Measurements from ENCODE around the gene TRPT1. TPM values are rescaled to one million over a fixed set of nuclear protein-coding genes. Genes with fewer than 3 reads are reported as not detected.

Gene TRPT1
- polyA plus RNA-seq, 3 donors from 2014 or later = 42.2 to 51.0 (median 43.8) TPM

DNA sequence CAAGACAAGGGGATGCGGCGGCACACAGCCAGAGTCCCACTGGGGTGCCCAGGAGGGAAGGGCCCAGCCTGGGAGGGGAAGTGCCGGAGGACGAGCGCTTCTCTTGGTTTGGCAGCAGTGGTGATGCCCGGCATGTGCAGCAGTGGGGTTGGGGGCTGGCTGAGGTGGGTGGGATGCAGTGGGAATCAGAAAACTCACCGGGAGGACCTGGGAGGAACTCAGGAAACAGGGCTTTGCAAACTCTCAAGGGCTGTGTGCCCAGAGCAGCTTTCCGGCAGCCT is 16.5 kb downstream of the TRPT1 start:
- no peaks in the 10 kb centered on the region for H3K9me3 Mint-ChIP-seq
- peaks cover 11 to 14% (median 11%) of the 10 kb centered on the region in 3 donors for H3K36me3 Mint-ChIP-seq
- peak overlapping the region; percentile 20 to 96 (median 60) for H3K27ac Mint-ChIP-seq
- peaks cover 4 to 8% (median 6%) of the 10 kb centered on the region in 3 donors for H3K27me3 Mint-ChIP-seq (ENCODE audit: low read depth in 3 of 3)
- H3K4me1 Mint-ChIP-seq = peaks cover 39 to 41% of the 10 kb centered on the region in 2 donors
- DNase-seq = no peak
- peak overlapping the region in 3 of 5 donors; percentile 41 to 47 (median 44) for H3K4me3 Mint-ChIP-seq

DNA sequence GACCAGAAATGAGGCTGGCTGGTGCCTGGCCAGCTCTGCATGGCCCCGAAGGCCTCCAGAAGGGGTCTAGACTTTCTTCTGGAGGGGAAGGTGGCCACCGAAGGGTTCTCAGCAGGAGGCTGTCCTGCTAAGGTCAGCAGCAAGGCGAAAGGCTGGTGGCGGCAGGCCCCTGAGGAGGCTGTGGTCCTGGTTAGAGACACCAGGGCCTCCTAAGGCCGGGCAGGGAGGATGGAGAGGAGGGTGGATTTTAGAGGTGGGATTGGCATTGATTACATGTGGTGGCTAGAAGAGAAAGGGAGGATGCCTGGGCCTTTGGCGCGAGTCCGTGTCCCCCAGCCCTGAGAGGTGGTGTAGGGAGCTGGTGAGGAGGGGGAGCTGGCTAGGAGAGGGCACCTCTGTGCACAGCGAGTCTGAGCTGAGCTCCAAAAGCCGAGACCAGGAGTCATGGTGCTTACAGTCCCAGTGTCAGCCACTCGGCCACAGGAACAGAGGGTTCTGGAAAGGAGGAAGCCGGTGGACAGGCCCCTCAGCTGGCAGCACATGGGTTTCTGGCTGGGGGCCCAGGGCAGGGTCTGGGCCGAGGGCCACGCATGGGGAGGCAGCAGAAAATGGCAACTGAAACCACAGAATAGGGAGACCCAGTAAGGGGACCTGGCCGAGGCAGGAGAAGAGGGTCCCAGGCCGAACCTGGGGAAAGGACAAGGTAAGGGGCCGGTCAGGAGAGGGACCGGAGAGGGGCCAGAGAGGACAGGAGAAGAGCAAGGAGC is 17.0 kb downstream of the TRPT1 start:
- Mint-ChIP-seq H3K4me1 (peaks cover 44 to 45% of the 10 kb centered on the region in 2 donors), H3K4me3 (peak overlapping the region; percentile 31 to 91 (median 54)), H3K27me3 (ENCODE audit: low read depth in 3 of 3) (peaks cover 5 to 10% (median 6%) of the 10 kb centered on the region in 3 donors), H3K27ac (peak overlapping the region; percentile 79 to 96 (median 95)), H3K36me3 (peaks cover 14 to 19% (median 15%) of the 10 kb centered on the region in 3 donors), H3K9me3 (no peaks in the 10 kb centered on the region)
- DNase-seq = no peak

DNA sequence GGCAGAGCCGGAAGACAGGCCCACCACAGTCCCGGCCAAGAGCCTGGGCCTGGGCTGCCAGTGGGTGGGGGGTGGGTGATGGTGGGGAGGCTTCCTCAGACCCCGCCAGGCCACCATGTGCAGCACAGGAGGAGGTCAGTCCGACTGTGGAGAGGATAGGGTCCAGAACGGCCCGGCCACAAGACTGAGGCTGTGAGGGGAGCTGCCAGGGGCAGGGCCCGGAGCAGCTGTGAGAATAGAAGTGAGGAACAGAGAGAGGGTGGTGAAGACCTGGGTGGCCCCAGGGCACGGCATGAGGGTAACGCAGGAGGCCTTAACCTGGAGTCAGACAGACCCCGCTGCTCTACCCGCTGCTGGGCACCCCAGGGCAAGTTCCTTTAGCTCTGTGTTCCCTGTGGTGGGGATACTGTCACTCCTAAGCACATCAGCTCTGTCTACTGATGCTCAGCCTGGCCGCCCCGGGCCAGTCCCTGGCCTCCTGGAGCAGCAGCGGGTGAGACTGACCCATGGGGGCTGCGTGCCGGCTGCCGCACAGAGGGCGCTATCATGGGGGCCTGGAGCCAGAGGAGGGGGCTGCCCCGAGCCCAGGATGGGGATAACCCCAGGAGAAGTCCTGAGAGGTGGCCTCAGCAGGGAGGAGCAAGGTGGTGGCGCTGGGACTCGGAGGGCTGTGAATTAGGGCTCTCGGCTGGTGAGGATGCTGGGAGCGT is 17.7 kb downstream of the TRPT1 start:
- no peak for DNase-seq
- Mint-ChIP-seq H3K27me3 (ENCODE audit: low read depth in 3 of 3) (peaks cover 5 to 11% (median 6%) of the 10 kb centered on the region in 3 donors), H3K4me1 (peaks cover 43 to 45% of the 10 kb centered on the region in 2 donors), H3K36me3 (peaks cover 14 to 24% (median 19%) of the 10 kb centered on the region in 3 donors), H3K4me3 (peak overlapping the region; percentile 90 to 95 (median 91)), H3K27ac (peak overlapping the region; percentile 91 to 96 (median 95)), H3K9me3 (no peaks in the 10 kb centered on the region)

DNA sequence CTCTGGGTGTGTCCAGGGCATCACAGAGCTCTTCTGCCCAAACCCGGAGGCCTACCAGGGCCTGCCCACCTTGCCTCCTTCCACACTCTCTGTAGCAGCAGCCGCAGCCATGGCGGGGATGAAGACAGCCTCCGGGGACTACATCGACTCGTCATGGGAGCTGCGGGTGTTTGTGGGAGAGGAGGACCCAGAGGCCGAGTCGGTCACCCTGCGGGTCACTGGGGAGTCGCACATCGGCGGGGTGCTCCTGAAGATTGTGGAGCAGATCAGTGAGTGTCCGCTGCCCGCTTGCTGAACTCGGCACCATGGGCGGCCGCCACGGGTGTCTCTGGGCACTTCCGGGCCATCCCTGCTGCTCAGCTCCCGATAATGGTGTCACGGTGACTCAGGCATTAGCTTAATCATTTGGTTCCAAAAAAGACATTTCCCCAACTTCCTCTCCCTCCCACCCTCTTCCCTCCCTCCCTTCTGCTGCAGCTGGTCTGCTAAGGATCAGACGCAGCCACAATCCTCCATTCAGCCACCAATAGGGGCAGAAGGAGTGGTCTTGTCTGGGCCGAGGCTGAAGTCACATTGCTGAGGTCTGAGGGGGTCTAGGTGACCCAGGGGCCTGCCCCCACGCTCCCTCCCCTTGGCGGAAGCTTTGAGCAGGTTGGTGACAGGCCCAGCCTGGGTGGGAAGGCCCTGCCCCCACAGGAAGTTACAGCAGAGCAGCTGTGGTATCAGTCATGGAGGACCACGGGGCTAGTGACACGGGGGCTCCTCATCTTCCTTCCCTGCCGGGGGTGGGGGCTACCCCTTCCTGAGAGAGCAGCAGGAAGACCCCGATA is 18.5 kb downstream of the TRPT1 start:
- Mint-ChIP-seq H3K36me3 (peaks cover 18 to 25% (median 21%) of the 10 kb centered on the region in 3 donors), H3K4me3 (peak overlapping the region; percentile 90 to 95 (median 91)), H3K27ac (peak overlapping the region; percentile 91 to 96 (median 95)), H3K27me3 (ENCODE audit: low read depth in 3 of 3) (peaks cover 5 to 11% (median 6%) of the 10 kb centered on the region in 3 donors), H3K4me1 (peaks cover 39 to 45% of the 10 kb centered on the region in 2 donors), H3K9me3 (no peaks in the 10 kb centered on the region)
- peak; percentile 78 to 80 (median 79) for DNase-seq

DNA sequence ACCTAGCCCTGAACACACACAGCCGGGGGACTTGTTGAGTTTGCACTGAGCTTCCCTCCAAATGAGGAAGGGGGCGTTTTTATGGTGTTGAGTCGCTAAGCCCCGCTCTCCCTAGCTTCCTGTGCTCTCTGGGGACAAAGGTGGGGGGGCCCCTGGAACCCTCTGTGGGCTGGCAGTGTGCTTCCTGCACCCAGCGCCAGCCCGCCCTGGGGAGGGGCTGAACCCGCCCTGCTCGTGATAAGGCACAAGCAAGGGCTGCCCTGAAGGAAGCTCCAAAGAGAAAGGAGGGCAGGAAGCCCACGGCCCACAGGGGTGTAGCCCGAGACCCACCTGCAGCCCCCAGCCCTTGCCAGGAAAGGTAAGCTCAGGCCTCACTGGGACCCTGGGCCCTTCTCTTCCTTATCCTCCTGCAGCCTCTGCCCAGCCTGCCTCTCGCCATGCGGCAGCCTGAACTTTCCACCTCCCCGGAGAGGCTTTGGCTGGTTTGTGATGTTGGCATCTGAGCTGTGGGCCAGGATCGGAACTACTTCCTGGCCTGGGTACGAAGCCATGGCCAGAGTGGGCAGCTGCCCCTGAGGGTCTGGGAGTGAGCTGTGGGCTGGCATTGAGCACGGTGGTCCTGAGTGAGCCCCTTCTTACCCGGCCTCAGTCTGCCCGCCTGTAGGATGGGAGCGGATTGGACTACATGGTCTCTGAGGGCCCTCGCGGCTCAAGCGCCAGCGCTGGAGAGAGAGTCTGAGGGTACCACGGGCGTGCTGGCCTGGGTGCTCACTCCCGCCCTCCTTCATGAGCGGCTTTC is 19.3 kb downstream of the TRPT1 start, which contains the start of gene FERMT3:
Gene FERMT3 (plus strand): TSS at position 265 of the 799 bp plus-strand sequence. CDS start 644 bp downstream, outside the sequence.
- DNase-seq = peak; percentile 63 to 68 (median 66)
- H3K27ac Mint-ChIP-seq = peak within 1 kb of the TSS; percentile 91 to 96 (median 95)
- peaks cover 15 to 27% (median 17%) of the 10 kb centered on the region in 3 donors for H3K36me3 Mint-ChIP-seq
- H3K9me3 Mint-ChIP-seq = no peaks in the 10 kb centered on the region
- peaks cover 32 to 45% of the 10 kb centered on the region in 2 donors for H3K4me1 Mint-ChIP-seq
- H3K27me3 Mint-ChIP-seq (ENCODE audit: low read depth in 3 of 3) = peaks cover 5 to 11% (median 6%) of the 10 kb centered on the region in 3 donors
- peak within 1 kb of the TSS; percentile 90 to 95 (median 91) for H3K4me3 Mint-ChIP-seq

DNA sequence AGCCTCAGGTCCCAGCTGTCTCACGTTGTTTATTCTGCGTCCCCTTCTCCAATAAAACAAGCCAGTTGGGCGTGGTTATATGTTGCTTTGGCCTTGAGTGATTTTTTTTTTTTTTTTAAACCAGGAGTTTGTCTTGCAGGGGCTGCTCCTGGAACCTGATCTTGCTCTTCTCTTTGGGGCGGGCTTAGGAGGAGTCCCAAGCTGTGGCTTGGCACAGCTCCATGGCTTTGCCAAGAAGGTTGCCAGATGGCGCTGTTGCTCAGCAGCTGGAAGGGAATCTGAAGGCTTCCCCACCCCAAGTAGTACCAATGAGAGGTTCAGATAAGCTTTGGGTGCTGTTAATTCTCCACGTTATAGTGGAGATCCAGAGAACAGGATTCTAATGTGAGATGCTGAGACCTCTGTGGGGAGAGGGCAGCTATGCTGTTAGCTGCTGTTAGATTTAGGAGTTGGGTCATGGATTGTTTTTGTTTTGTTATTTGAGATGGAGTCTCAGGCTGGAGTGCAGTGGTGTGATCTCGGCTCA is 21.5 kb downstream of the TRPT1 start:
- H3K4me3 Mint-ChIP-seq = peak overlapping the region; percentile 44 to 86 (median 82)
- peak; percentile 71 to 79 (median 74) for DNase-seq
- peaks cover 32 to 40% of the 10 kb centered on the region in 2 donors for H3K4me1 Mint-ChIP-seq
- peak overlapping the region; percentile 83 to 97 (median 91) for H3K27ac Mint-ChIP-seq
- peaks cover 5 to 11% (median 6%) of the 10 kb centered on the region in 3 donors for H3K27me3 Mint-ChIP-seq (ENCODE audit: low read depth in 3 of 3)
- H3K9me3 Mint-ChIP-seq = no peaks in the 10 kb centered on the region
- peaks cover 19 to 41% (median 28%) of the 10 kb centered on the region in 3 donors for H3K36me3 Mint-ChIP-seq

DNA sequence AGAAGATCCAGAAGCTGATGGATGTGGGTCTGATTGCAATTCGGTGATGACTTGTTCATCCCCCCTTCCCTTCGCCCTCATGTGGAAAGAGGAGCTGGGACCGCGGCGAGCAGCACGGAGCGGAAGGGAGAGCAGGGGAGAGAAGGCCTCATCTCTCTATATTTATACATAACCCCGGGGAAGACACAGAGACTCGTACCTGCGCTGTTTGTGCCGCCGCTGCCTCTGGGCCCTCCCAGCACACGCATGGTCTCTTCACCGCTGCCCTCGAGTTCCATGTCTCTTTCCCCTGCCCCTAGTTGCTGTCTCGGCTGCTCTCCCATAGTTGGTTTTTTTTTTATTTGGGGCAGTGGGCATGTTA is 21.9 kb downstream of the TRPT1 start:
- Mint-ChIP-seq H3K36me3 (peaks cover 19 to 41% (median 28%) of the 10 kb centered on the region in 3 donors), H3K27ac (peak overlapping the region in 5 of 6 donors; percentile 40 to 92 (median 84)), H3K9me3 (no peaks in the 10 kb centered on the region), H3K4me3 (no peak overlapping the region), H3K27me3 (ENCODE audit: low read depth in 3 of 3) (peaks cover 3 to 11% (median 6%) of the 10 kb centered on the region in 3 donors), H3K4me1 (peaks cover 30 to 39% of the 10 kb centered on the region in 2 donors)
- DNase-seq = no peak

DNA sequence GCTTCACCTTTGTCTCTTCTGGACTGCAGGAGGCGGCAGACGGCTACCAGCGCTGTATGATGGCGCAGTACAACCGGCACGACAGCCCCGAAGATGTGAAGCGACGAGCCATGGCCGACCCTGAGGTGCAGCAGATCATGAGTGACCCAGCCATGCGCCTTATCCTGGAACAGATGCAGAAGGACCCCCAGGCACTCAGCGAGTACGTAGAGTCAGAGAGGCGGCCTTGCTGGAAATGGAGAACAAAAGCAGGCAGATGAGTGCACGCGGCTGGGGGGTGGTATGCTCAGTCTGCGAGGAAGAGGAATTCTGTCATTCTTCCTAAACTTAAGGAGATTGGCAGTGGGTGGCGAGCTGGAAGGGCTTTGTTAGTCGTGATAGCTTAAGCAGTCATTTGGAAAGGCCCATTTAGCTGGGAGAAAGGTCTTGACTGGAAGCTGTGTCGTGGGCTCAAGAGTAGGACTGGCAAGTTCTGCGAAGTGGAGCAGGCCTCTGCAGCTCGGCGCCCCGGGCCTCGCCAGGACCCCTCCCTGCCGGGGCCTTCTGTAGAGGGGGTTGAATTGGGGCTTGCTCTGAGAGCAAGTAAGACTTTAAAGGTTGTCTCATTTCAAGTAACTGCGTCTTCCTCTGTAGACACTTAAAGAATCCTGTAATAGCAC is 22.4 kb downstream of the TRPT1 start:
- H3K4me1 Mint-ChIP-seq = peaks cover 25 to 34% of the 10 kb centered on the region in 2 donors
- H3K4me3 Mint-ChIP-seq = peak overlapping the region in 1 of 5 donors; percentile 17
- H3K36me3 Mint-ChIP-seq = peaks cover 19 to 41% (median 28%) of the 10 kb centered on the region in 3 donors
- peaks cover 3 to 11% (median 6%) of the 10 kb centered on the region in 3 donors for H3K27me3 Mint-ChIP-seq (ENCODE audit: low read depth in 3 of 3)
- no peak for DNase-seq
- no peaks in the 10 kb centered on the region for H3K9me3 Mint-ChIP-seq
- peak overlapping the region in 4 of 6 donors; percentile 49 to 90 (median 67) for H3K27ac Mint-ChIP-seq

DNA sequence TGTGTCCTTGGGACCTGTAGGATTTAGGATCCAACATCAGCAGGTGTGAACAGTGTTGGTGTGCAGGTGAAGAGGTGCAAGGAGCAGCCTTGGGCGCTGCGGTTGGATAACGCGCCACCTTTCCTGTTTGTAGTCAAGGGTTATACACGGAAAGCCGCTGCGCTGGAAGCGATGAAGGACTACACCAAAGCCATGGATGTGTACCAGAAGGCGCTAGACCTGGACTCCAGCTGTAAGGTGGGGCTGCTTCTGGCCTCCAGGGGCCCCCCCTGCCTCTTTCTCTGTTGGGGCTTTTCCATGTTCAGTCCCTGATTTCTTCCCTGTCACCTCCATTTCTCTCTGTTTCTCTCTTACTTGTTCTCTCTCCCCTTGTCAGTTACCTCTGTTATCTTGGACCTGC is 23.0 kb downstream of the TRPT1 start:
- peaks cover 3 to 11% (median 6%) of the 10 kb centered on the region in 3 donors for H3K27me3 Mint-ChIP-seq (ENCODE audit: low read depth in 3 of 3)
- peaks cover 19 to 41% (median 28%) of the 10 kb centered on the region in 3 donors for H3K36me3 Mint-ChIP-seq
- H3K27ac Mint-ChIP-seq = no peak overlapping the region
- peaks cover 25 to 33% of the 10 kb centered on the region in 2 donors for H3K4me1 Mint-ChIP-seq
- no peak for DNase-seq
- H3K9me3 Mint-ChIP-seq = no peaks in the 10 kb centered on the region
- H3K4me3 Mint-ChIP-seq = no peak overlapping the region

DNA sequence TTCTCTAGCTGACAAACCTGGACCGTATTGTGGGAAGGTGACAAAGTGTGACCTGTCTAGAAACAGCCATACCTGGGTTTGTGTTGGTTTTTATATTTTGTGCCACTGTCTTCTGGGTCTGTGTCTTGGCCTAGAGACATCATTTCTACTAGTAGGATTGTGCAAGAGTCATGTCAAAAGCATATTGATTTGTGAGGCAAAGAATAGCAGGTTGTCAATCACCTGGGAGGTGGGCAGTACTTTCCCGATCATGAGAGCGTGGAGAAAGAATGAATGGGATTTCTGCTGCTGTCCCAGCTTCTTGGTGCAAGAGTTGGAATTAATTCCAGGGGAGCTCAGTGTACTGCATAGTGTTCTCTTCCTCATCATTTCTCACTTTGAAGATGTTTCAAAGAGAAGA is 24.4 kb downstream of the TRPT1 start:
- H3K4me1 Mint-ChIP-seq = peaks cover 26% of the 10 kb centered on the region in 2 donors
- no peak overlapping the region for H3K4me3 Mint-ChIP-seq
- peaks cover 27 to 51% (median 38%) of the 10 kb centered on the region in 3 donors for H3K36me3 Mint-ChIP-seq
- peak overlapping the region in 3 of 6 donors; percentile 1 to 70 (median 34) for H3K27ac Mint-ChIP-seq
- H3K27me3 Mint-ChIP-seq (ENCODE audit: low read depth in 3 of 3) = peaks cover 0 to 6% (median 3%) of the 10 kb centered on the region in 3 donors
- no peaks in the 10 kb centered on the region for H3K9me3 Mint-ChIP-seq
- DNase-seq = no peak

DNA sequence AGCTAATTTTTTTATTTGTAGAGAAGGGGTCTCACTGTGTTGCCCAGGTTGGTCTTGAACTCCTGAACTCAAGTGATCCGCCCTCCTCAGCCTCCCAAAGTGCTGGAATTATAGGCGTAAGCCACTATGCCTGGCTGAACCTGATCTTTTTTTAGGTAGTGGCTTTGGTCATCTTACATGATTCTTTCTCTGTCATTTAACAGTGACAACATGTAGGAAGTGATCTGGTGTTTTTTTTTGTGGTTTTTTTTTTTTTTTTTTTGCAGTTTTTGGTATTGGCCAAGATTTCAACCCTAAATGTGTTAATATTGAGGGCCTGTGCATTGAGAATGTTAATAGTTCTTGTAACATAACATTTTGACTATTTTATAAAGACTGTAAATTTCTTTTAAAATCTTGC is 27.5 kb downstream of the TRPT1 start:
- Mint-ChIP-seq H3K36me3 (peaks cover 29 to 60% (median 48%) of the 10 kb centered on the region in 3 donors), H3K4me3 (no peak overlapping the region), H3K4me1 (peaks cover 5 to 7% of the 10 kb centered on the region in 2 donors), H3K9me3 (no peaks in the 10 kb centered on the region), H3K27ac (peak overlapping the region in 1 of 6 donors; percentile 46), H3K27me3 (ENCODE audit: low read depth in 3 of 3) (no peaks in the 10 kb centered on the region)
- DNase-seq = no peak

DNA sequence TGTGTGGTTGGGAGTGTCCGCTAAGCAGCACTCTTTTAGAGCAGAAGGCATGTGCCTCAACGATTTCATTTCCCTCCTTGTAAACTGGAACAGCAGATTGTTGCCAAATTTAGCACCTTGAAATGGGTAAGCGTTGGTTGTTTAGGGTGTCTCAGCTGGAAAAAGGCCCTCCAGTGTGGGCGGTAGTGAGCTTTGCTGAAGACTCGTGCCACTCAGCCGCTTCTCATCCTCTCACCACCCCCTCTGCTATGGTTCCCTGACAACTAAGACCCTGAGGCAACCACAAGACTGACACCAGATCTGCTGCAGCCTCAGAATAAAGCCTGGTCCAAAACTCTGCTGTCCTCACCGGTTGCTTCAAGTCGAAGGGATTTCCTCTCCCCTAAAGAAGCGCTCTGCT is 29.4 kb downstream of the TRPT1 start:
- Mint-ChIP-seq H3K9me3 (no peaks in the 10 kb centered on the region), H3K36me3 (peaks cover 20 to 51% (median 37%) of the 10 kb centered on the region in 3 donors), H3K27me3 (ENCODE audit: low read depth in 3 of 3) (no peaks in the 10 kb centered on the region), H3K27ac (peak overlapping the region in 1 of 6 donors; percentile 28), H3K4me3 (no peak overlapping the region), H3K4me1 (peaks cover 8 to 16% of the 10 kb centered on the region in 2 donors)
- no peak for DNase-seq

Measured in immature natural killer cell (primary cell).